Neural progenitor cell (in vitro differentiated cells): Measurements from ENCODE around the gene HBG2.

ENCODE experiments used
- CTCF ChIP-seq: fragments of 200-600 bp; sonication (generic); IDR thresholded peaks from 2 replicates; pipeline ENCODE4 v1.5.1; 2017; ENCODE audit warnings: antibody characterized with exemption, mild to moderate bottlenecking
- EZH2 ChIP-seq: fragments of 200-600 bp; sonication (generic); IDR thresholded peaks from 2 replicates; pipeline ENCODE4 v1.6.1; 2017; ENCODE audit warnings: antibody characterized with exemption, mild to moderate bottlenecking, moderate library complexity

- no peak for TF ChIP-seq CTCF
- TF ChIP-seq EZH2, result no peak
Observed at GRCh38 chr11:5231111-5231510, 23.5 kb downstream of the HBG2 start.
